GM19351 (cell line): Measurements from ENCODE around the gene HLA-C.
"Not testable (repeated sequence)": the region's sequence is repeated elsewhere in the genome, so short reads cannot be mapped to it uniquely, and the experiment has no call there.

Source experiments
- ATAC-seq: cut with Tn5 transposase; IDR thresholded peaks from one replicate; pipeline ENCODE4 v1.9.1; 2021; ENCODE audit warnings: mild to moderate bottlenecking, moderate library complexity; ENCODE audit not compliant: unreplicated experiment

HLA-C gene

DNA sequence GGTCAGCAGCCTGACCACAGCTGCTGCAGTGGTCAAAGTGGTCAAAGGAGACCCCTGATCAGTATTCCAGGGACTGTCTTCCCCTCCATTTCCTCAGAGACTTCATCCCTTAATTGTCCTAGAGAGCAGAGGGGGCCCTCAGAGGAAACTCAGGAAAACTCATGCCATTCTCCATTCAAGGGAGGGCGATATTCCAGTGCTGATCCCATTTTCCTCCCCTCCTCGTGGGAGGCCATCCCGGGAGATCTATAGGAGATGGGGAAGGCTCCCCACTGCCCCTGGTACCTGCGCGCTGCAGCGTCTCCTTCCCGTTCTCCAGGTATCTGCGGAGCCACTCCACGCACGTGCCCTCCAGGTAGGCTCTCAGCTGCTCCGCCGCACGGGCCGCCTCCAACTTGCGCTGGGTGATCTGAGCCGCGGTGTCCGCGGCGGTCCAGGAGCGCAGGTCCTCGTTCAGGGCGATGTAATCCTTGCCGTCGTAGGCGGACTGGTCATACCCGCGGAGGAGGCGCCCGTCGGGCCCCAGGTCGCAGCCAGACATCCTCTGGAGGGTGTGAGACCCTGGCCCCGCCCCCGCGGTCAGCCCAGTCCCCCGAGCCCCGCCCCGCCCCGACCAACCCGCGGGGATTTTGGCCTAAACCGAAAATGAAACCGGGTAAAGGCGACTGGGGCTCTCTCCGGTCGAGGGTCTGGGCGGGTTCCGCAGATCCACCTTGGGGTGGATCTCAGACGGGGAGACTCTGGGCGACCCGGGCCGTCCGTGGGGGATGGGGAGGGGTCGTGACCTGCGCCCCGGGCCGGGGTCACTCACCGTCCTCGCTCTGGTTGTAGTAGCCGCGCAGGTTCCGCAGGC is 878 bp downstream of the HLA-C start:
- peak; percentile 45 for ATAC-seq

DNA sequence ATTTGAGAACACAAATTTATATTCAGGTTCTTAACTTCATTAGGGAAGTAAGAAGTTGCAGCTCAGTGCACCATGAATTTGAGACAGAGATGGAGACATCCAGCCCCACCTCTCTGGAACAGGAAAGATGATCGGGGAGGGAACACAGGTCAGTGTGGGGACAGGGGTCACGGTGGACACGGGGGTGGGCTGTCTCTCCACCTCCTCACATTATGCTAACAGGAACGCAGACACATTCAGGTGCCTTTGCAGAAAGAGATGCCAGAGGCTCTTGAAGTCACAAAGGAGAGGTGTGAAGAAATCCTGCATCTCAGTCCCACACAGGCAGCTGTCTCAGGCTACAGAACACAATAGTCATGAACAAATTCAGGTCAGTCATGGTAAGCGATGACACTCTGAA is 3.1 kb downstream of the HLA-C start:
- ATAC-seq = no peak

DNA sequence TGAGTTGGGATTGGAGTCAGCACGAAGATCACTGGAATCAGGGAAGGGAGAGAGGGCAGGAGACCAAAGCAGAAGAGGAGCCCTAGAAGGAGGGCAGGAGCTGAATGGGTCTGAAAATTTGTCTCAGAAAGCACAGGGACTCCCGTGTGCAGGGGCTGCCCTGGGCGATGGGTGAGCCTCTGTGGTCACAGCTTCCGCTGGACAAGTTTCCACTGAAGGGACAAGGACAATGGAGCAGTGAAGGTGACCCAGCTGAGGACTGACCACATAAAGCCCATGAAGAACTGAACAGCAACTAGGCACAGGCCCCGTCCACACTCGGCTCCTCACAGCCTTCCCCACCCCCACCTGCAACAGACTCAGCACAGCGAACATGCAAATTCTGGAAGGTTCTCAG is 3.5 kb downstream of the HLA-C start:
- no peak for ATAC-seq

DNA sequence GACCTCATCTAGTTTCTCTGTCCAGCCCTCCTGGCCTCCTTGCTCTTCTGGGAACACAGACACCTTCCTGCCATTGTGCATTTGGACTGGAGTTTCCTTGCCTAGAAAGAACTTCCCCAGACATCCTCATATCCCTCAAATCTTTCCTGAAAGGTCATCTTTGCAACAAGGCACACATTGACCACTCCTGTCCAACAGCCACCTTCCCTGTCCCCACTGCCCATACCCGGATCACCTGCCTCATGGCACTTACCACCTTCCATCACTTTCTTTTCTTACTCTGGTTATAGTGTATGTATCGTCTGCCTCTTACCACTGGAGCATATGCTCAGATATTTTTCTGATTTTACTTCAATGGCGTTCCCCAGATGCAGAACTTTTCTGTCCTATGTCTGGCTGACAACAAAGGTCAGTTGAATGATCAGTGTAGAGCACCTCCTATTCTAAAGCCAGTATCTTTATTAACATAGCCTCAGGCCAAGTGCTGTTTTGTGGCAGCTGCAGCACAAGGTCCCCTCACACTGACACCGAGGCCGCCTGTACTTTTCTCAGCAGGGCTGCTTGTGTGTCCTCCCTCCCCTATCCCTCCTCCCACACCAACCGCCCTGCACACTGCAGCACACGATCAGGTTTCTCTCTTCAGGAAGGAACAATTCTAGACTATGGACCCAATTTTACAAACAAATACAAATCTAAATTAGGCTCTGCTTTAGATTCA is 4.1 kb downstream of the HLA-C start:
- ATAC-seq = no peak

DNA sequence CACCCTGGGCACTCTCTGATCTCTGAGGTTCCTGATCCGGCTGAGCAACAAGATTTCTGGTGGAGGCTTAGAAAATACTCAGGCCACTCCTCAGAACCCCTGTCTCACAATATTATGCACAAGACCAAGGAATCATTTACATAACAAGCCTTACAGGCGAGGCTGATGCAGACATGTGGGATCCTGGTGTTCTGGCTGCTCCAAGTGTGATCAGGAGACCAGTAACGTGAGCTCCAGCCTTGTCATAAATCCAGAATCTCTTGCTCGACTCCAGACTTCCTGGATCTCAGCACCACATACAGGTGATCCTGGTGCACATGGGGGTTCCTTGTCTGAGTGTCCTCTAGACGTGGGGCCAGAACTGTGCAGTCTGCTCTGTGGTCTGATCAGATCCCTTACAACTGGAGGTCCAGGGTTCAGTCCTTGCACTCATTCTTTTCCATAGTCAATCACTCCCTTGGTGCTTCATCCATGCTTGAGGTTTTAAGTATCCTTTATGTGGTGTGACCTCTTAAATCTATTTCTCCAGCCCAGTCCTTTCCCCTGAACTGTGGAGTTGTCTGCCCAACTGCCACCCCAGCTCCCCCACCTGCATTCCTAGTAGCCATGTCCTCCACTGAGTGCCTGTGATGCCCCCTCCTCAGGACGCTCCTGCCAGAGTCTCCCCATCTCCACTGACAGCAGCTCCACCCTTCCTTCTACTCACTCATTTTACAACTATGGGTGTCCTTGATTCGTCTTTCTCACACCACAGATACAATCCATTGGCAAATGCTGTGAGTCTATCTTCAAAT is 5.1 kb downstream of the HLA-C start:
- no peak for ATAC-seq

DNA sequence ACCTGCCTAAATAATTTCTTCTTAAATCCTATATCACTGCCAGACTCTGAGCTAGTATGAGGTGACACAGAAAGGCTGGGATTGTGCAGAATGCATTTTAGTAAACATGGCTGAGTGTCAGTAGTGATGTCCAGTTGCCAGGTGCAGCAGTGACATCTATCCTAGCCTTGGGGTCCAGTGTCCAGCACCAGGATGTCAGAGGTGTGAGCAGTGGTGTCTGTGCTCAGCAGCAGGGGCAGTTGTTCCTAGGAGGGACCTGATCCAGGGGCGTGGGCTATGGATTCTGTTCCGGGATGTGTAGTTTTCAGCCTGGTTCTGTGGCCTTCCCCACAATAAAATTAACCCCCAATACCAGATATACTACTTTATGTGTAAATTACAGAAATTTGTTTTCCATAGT is 6.0 kb downstream of the HLA-C start:
- no peak for ATAC-seq

DNA sequence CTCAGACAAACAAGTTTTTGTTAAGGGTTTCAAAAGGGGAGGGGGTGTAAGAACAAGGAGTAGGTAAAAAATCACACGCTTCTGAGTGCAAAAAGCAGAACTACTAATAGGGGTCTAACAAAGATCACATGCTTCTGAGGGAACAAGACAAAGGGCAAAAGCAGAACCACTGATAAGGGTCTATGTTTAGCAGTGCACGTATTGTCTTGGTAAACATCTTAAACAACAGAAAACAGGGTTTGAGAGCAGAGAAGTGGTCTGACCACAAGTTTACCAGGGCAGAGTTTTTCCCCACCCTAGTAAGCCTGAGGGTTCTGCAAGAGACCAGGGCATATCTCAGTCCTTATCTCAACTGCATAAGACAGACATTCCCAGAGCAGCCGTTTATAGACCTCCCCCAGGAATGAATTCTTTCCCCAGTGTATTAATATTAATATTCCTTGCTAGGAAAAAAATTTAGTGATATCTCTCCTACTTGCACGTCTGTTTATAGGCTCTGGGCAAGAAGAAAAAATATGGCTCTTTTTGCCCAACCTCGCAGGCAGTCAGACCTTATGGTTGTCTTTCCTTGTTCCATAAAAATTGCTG is 8.5 kb downstream of the HLA-C start:
- ATAC-seq = not testable (repeated sequence)

DNA sequence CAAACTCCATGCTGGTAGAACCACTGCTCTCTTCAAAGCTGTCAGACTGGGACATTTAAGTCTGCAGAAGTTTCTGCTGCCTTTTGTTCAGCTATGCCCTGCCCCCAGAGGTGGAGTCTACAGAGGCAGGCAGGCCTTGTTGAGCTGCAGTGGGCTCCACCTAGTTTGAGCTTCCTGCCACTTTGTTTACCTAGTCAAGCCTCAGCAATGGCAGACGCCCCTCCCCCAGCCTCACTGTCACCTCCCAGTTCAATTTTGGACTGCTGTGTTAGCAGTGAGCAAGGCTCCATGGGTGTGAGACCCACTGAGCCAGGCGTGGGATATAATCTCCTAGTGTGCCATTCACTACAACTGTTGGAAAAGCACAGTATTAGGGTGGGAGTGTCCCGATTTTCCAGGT is 11.9 kb downstream of the HLA-C start:
- not testable (repeated sequence) for ATAC-seq

DNA sequence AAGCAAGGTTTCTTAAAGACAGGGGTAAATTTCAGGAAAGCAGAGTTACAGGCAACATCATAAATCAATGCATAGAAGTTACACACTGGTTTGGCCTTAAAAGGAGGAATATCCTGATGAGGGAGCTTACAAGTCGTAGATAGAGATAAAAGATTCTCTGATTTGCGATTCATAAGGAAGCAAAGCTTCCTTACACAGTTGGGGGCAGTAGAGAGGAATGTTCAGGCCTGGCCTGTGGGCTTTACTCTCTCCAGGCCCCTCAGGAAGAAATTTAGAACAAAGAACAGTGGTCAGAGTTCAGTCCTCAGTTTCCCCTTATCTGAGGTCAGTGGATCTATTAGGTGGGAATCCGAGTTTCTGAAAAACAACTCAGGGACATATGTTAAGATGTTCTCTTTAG is 19.3 kb downstream of the HLA-C start:
- no peak for ATAC-seq

DNA sequence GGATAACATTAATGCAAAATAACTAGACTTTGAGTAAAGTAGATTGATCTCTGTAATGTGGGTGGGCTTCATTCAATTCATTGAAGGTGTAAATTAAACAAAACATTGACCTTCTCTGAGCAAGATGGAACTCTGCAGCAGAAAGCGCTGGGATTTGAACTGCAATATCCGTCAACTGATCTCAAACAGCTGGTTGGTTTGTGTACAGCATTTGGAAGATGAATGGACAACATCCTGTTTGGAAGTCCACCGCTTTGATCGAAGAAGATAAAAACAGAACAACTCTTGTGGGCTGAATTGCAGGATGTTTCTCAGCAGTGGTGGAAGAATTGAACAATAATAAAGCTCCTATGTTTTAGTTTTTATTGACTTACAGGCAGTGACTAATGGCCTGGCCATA is 20.6 kb downstream of the HLA-C start:
- ATAC-seq = no peak

DNA sequence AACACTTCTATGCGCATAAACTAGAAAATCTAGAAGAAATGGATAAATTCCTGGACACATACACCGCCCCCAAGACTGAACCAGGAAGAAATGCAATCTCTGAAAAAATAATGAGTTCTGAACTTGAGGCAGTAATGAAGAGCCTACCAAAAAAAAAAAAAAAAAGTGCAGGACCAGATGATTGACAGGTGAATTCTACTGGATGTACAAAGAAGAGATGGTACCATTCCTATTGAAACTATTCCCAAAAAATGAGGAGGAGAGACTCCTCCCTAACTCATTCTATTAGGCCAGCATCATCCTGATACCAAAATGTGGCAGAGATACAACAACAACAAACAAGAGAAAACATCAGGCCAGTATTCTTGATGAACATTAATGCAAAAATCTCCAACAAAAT is 22.7 kb downstream of the HLA-C start:
- ATAC-seq = no peak

DNA sequence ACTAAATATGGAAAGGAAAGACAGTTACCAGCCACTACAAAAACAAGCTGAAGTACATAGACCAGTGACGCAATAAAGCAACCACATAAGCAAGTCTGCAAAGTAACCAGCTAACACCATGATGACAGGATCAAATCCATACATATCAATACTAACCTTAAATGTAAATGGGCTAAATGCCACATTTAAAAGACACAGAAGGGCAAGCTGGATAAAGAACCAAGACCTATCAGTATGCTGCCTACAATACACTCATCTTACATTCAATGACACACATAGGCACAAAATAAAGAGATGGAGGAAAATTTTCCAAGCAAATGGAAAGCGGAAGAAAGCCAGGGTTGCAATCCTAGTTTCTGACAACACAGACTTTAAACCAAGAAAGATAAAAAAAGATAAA is 24.1 kb downstream of the HLA-C start:
- ATAC-seq = no peak

DNA sequence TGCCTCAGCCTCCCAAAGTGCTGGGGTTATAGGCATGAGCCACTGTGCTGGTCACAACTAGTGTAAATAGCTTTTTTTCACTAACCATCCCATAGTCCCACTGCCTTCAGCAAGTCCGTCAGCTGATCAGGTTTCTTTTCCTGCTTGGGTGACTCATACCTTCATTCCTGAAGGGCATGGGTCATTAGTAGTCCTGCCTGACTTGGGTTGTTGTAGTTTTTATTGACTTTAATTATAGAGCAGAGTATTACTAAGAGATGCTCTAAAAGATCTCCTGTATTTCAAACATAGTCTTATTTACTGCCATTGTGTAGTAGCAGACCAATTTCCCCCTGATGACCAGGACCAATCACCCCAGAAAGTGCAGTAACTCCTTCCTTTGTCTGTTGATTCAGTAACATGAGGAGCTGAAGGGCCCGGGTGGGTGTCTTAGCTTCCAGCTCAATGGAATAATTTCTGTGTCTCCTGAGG is 25.8 kb downstream of the HLA-C start:
- no peak for ATAC-seq

DNA sequence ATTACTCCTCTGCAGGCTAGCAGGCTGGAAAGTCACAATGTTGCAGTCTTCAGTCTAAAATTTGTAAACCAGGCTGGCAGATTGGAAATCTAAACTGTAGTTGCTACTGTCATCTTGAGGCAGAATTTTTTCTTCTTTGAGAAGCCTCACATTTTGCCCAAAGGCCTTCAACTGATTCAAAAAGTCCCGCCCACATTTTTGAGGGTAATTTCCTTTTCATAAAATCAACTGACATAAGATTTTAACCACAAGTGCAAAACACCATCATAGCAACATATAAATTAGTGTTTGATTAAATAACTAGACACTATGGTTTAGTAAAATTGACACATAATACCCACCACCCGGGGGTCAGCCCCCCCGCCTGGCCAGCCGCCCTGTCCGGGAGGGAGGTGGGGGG is 28.4 kb downstream of the HLA-C start:
- ATAC-seq = no peak

DNA sequence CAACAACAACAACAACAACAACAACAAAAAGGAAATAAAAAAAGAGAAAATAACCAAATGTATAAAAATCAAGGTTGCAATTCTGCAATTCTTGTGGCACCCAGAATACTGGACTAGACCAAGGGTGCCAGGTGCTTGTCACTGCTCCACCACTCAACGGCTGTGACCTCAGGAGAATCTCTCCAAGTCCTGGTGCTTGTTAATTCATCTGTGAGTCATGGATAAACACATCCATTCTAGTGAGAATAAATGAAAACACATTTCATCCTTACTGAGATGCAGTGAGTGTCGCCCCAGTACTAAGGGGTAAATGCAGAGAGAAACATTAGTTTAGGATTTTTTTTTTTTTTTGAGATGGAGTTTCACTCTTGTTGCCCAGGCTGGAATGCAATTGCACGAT is 32.0 kb downstream of the HLA-C start:
- ATAC-seq = no peak

DNA sequence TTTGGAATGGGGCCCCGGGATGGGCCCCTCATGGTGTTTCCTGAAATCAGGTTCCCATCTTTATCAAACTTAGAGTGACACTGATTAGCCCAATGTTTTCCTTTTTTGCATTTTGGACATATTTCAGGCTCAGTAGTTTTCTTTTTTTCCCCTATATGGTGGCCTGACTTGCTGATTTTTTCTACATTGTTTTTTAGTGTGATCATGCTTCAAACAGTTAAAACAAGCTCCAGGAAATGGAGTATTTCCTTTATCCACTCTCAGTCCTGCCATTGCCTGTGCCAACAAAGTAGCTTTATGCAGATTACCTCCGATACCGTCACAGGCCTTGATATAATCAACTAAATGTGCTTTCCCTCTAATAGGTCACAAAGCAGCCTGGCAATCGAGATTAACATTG is 37.8 kb downstream of the HLA-C start:
- ATAC-seq = not testable (repeated sequence)

DNA sequence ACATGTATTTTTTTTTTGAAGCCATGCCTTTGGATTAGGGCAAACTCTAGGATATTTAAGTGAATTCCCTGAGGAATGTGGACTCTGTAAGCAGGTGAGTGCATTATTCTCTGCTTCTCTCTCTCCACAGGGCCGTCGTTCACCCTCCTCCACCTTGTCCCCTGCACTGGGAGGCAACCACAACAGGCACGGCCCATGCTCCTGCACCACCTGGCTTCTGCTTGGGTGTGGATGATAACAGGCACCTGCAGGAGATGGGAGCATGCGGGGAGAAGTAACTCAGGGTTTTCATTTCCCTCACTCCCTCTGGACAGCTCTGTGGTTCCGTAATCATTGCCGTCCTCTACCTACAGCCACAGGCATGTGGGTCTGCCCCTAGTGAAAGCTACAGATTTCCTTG is 43.4 kb downstream of the HLA-C start:
- no peak for ATAC-seq

DNA sequence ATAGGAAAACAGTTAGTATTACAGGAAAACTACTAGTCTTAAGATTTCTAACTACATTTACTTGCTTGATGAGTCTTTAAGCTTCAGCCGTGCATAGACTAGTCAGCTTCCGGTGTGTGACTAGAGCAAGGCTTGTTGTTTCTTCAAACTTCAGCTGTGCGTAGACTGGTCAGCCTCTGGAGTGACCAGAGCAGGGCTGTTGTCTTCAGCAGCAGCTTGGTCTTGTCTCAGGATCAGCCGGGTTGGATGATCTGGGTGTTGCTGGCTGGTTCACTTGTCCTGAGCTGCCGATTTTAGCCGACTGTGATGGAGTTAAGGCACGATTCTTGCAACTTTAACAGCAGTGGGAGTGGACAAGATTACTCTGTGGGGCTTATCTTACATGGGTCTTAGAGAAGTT is 44.7 kb downstream of the HLA-C start:
- ATAC-seq = no peak

DNA sequence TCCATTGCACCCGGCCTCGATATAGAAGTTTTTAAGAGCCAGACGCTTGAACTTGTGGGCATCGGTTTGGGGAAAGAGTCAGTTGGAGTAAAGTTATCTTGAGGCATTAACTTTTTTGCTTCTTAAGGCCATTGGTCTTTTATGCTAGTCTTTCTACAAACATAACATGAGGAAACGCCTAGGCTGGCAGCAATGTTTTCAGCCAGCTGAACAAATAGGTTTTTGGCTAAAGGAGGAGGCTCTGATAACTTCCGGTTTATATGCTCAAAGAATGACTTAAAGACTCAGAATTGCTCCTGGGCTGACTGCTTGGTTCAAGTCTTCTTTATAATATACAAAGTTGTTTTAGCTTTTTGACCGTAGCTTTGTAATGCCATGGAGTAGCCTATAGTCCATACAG is 46.2 kb downstream of the HLA-C start:
- no peak for ATAC-seq

DNA sequence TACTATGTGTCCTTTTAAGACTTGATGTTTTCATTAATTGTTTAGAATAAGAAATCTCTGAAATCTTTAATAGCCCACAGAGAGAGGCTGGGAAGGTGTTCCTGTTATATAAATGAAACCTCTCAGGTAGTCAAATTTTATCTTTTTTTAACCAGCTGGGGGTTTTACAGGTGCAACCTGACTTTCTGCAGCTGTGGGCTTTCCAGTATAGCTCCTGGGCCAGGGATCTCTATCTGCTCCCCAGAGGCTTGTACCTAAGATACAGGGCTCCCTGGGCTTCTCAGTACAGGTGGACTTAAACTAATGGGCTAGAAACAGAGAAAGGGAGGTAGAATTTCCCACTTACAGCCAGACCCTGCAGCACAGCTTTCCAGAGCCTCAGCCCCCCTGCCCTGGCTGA is 49.4 kb downstream of the HLA-C start:
- no peak for ATAC-seq
